Fibroblast of skin of right quadriceps (primary cell): Measurements from ENCODE around the gene AP3B1.

Experiments used
- DNase-seq: peaks from one replicate; pipeline ENCODE4 v3.0.0-alpha.2; 2013

AP3B1 gene

DNA sequence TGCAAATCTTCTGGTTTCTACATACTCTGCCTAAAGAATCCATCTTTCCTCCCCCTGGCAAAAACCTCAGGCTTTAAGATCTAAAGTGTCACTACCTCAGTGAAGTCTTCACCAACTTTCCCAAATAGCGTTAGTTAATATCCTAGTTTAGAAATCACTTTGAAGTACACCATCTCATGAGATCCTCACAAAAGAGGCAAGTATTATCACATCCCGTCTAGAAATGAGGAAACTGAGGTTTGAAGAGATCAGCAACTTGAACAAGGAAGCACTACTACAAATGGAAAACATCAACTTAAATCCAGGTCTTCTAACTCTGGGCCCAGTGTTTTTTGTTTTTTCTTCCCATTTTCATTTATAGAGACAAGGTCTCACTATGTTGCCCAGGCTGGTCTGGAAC is 4.6 kb downstream of the AP3B1 start:
- no peak for DNase-seq

DNA sequence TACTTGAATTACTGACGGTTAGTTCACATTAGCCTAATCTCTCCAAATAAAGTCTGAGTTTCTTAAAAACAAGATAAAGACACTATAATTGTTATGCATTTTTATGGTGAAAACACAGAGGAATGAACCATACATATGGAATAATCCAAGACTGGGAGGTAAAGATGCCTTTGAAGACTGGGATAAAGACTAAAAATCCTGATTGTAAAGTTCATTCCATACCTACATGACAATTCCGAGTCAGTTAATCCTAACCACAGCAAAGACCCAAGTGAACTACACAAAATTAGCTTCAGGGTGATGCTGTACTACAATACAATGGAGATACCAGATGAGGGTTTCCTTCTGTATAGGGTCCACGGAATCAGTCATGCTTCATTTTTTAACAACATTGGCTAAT is 6.3 kb downstream of the AP3B1 start:
- DNase-seq = peak; percentile 9

DNA sequence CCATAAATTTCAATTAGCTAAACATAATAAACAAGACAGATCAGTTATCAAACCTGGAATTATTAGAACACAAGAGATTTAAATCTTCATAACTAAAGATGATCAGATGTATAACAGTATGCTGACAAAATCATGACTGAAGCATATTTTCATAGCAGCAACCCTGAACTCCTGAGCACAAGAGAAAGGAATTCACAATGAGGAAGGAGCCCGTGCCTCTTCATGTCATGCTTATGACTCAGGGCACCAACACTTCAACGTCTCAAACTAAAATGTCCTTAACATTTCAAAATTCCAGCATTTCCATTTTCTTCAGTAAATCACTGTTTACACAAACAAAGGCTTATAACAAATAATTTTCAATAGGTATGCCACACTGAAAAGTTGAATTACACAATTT is 6.7 kb downstream of the AP3B1 start:
- peak; percentile 80 for DNase-seq

DNA sequence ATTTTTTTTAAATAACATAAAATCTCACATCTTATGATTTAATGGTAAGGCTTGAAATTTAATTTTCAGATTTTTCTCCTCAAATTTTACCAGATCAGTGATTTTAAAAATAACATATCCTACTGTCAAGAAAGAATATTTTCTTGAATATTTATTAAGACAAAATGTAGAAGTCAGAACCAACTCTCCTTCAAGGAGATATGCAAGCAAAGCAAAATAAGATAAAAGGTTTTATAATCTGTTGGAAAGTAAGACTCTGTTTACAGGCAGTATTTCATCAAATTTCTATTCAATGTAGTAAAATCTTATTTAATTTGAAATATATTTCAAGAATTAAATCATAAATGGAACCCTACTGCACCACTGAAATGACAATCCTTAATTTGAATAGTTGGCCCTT is 7.3 kb downstream of the AP3B1 start:
- DNase-seq = no peak

DNA sequence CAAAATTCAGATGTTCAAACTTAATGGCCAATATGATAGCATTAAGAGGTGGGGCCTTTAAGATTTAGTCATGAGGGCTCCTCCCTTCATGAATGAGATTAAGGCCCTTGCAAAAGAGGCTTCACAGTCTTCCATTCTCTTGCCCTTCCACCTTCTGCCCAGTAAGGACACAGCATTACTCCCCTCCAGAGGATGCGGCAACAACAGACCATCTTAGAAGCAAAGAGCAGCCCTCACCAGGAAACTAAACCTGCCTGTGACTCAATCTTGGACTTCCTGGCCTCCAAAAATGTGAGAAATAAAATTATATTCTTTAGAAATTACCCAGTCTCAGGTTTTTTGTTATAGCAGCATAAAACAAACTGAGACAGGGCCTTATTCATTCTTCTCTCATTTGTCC is 8.2 kb downstream of the AP3B1 start:
- DNase-seq = no peak

DNA sequence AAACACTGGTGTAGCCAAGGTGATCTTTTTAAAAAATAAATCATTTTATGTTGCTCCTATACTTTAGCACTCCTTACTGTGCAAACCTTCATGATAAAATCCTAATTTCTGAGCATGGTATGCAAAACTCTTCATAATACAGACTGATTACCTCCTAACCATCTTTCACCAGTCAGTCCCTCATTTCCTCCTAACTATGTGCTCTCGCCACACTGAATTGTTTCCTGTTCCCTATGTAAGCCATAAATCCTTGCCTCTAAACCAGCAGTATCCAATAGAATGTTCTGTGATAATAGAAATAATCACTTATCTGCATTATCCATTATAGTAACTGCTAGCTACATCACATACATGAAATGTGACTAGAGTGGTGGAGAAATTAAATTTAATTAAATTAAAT is 10.7 kb downstream of the AP3B1 start:
- no peak for DNase-seq

DNA sequence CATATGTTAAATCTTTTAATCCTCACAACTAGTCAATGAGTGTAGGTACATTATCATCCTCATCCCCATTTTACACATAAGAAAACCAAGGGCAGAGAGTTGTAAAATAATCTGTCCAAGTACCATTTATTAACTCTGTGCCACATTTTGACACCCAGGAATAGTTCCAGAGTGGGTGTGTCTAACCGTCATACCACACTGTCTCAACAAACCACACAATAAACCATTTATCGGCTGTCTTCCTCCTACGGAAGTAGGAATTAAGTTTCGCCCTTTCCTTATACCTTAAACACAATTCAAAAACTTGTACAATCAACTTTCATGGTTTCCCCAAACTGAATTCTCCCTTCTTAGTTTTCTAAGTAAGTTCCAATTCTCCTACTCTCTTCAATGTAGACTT is 11.4 kb downstream of the AP3B1 start:
- no peak for DNase-seq

DNA sequence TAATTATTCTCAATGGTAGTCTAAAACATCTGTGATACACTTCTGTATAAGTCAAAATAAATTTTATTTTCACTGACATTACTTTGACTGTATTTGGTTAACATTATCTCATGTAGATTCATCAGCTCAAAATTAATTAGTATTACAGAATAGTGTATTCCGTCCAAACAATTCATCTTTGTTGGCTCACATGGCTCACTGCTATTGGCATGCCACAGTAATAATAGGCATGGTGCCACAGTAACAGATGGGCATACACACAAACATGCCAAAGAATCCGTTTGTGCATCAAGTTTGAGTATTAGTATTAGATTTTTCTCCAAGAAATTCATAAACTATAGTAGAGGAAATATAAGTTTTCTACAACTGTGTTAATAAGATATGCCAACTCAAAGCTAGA is 14.2 kb downstream of the AP3B1 start:
- no peak for DNase-seq

DNA sequence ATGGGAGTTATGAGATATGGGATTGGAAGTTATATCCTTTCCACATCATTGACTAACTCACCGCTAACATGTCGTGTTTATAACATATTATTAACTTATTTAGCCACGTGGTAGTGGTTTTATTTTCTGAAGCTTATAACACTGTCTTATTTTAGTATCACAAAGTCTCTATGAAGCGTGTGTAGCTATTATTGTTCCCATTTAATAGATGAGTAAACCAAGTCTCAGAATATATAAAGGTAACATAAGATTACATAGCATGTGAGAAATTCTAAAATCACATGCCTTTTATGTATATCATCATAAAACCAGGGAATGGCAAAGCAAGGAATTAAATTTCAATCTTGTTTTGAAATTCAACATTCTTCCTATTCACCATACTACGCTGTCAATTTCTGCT is 15.3 kb downstream of the AP3B1 start:
- no peak for DNase-seq

DNA sequence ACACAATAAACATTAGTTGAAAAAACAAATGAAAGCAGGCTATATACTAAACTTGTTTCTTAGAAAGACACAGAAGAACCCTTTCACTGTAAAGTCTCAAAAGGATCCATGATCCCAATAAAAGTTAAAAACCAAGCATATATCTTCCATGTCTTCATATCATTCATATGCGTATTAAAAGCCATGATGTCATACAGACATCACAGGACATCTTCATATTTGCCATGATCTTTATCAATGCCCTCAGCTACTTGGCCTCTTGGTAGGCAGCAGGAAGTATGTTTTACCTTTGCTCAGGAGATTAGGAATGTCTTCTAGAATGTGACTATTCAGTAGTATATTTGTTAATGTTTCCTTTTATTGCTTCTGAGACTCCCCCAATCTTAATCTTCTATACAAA is 16.8 kb downstream of the AP3B1 start:
- DNase-seq = no peak

DNA sequence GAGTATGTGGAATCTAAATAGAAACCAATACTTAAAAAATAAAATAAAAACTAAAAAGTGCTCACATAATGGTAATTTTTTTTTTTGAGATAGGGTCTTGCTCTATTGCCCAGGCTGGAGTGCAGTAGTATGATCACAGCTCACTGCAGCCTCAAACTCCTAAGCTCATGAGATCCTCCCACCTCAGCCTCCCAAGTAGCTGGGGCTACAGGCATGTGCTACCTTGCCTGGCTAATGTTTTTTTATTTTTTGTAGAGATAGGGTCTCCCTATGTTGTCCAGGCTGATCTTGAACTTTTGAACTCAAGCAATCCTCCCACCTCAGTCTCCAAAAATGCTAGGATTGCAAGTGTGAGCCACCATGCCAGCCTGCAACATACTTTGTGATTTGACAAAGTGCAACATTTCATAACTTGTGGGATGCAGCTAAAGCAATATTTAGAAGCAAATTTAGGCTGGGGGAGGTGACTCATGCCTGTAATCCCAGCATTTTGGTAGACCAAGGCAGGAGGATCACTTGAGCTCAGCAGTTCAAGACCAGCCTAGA is 18.4 kb downstream of the AP3B1 start:
- DNase-seq = peak; percentile 31

DNA sequence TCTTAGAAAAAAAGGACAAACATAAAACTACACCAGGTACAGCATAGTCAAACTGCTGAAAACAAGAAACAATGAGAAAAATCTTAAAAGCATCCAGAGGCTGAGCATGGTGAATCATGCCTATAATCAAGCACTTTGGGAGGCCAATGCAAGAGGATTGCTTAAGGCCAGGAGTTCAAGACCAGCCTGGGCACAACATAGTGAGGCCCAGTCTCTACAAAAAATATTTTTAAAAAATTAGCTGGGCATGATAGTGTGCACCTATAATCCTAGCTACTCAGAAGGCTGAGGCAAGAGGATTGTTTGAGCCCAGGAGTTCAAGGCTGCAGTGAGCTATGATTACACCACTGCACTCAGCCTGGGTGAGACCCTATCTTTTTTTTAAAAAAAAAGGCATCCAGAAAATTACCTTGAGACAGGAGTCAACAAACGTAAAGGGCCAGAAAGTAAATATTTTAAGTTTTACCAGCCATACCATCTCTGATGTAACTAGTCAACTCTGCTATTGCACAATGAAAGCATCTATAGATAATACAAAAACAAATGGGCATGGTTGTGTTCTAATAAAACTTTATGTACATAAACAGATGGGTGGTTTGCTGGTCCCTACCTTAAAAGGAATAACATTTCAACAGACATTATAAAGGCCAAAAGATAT is 19.8 kb downstream of the AP3B1 start:
- DNase-seq = no peak

DNA sequence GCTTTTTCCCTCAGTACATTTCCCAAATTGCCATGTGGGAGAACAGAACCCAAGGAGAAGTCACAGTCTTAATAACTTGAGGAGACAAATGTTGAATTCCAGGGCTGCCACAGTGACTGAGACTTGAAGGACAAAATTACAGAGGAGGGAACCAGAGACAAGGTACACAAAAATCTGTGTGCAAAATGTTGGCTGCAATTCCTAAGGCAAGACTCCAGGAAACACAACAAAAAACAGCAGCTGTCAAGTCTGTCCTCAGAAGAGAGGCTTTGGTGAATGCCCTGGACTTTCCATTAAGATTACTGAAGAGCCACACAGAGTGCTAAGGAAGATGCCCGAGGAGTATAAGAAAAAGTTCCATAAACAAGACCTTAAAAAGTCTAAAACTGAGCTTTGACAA is 21.1 kb downstream of the AP3B1 start:
- no peak for DNase-seq

DNA sequence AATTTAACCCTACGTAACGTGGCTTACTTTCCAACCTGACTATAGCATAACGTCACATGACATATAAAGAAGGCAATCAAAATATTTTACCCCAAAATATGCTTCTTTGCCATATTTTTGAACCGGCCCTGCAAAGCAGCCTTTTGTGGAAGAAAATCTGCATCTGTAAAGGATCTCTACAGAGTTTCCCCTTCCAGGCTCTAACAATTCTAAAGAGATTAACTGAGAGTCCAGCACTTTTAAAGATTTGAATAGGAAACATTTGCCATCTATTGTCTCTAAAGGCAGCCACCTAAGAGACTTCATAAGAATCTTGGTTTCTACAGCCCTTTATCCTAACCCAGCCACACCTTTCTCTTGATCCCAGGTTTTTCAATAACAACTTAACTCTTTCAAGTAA is 22.7 kb downstream of the AP3B1 start:
- DNase-seq = no peak

DNA sequence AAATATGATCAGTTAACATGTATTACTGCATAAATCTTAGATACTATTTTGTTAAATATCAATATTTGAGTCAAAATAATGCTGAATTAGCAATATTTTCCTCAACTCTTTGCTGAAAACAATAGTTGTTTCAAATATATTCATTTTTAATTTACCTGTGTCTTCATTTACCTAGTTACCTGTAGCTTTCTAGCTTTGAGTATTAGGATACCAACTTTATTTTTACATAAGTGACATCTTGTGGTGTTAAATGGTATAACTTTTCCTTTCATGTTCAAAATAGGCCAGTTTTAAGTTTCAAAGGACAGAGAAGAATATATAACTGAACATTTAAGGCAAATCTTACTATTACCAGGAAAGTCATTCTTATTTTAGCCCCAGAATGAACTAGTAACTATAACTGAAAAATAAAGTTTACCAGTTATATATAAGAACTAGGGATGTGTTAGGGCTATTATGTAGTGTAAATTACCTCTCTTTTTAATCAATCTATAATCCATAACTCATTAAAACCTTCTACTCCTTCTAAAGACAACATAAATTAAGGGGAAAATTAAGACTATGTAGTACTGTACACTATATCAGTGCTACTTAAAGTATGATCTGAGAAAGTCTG is 25.3 kb downstream of the AP3B1 start:
- no peak for DNase-seq

DNA sequence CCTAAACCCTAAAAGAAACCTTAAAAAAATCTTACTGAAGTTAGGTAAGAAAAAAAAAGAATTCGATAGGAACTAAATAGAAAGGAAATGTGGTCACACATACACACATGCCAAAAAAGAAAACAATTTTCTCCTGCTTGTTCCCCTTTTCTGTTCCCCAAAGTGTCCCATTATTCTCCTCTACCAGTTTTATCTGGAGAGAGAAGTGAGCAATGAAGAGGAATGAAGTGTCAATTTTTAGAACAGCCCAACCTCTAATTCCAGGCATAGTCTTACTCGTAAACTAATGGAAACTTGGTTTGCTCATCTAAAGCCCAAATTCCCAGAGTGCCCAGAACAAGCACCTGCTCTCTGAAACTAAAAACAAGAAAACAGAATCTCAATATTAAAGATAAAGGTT is 26.1 kb downstream of the AP3B1 start:
- DNase-seq = no peak

DNA sequence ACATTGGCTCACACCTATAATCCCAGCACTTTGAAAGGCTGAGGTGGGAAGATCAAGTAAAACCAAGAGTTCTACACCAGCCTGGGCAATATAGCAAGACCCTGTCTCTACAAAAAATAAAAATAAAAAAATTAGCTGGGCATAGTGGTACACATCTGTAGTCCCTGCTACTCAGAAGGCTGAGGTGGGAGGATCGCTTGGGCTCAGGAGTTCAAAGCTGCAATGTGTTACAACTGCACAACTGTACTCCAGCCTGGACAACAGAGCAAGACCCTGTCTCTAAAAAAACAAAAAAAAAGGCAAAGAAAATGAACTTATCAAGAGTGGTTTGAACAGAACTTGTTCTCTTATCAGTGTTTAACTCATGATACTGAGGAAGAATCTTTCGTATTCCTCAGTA is 29.3 kb downstream of the AP3B1 start:
- no peak for DNase-seq

DNA sequence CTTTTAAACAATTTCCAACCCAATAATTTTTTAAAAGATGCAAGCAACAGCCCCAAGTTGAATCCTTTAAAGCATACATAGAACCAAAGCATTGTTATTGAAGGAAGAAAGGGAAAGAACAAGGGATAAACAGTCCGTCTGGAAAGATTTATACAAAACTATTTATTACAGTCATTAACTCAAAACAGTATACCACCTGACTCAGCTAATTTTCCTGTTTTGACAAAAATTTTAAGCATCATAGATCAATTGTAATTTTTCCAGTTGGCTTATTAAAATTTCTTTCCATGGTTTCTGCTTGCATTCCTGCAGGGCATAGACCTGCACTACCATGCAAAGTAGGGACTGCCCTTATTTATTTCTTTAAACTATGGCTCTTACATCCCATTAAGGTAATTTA is 29.9 kb downstream of the AP3B1 start:
- DNase-seq = no peak

DNA sequence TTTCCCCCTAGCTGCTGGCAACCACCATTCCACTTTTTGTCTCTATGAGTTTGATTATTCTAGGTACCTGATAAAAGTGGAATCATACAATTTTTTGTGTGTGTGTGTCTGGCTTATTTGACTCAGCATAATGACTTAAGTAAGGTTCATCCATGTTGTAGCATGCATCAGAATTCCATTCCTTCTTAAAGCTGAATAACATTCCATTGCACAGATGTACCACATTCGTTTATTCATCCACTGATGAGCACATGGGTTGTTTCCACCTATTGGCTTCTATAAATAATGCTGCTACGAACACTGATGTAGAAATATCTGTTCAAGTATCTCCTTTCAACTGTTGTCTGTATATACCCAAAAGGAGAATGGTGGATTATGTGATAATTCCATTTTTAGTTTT is 33.7 kb downstream of the AP3B1 start:
- DNase-seq = no peak

DNA sequence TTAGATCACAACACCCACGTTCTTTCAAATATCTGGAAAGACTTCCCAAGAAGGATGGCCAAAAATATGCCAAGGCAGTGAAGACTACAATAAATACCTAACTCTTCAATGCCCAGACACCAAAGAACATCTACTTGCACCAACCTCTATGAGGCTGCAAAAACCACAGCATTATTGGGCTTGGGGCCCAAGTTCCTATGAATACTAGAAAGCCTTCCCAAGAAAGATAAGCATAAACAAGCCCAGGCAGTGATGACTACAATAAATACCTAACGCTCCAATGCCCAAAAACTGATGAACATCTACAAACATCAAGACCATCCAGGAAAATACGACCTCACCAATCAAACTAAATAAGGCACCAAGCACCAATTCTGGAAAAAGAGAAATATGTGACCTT is 41.3 kb downstream of the AP3B1 start:
- DNase-seq = no peak

DNA sequence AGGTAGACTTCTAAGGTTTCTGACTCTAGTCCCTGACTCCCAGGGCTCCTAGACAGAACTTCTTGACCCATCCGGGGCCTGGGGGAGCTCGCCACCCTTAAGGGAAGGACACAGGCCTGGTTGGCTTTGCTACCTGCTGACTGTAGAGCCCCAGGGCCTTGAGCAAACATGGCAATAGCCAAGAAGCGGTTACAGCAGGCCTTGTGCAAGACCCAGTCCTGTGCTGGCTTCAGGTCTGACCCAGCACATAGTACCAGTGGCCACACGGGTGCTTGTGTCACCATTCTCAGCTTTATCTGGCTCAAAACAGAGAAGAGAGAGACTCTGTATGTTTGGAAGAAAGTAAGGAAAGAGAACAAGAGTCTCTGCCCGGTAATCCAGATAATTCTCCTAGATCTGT is 41.8 kb downstream of the AP3B1 start:
- no peak for DNase-seq

DNA sequence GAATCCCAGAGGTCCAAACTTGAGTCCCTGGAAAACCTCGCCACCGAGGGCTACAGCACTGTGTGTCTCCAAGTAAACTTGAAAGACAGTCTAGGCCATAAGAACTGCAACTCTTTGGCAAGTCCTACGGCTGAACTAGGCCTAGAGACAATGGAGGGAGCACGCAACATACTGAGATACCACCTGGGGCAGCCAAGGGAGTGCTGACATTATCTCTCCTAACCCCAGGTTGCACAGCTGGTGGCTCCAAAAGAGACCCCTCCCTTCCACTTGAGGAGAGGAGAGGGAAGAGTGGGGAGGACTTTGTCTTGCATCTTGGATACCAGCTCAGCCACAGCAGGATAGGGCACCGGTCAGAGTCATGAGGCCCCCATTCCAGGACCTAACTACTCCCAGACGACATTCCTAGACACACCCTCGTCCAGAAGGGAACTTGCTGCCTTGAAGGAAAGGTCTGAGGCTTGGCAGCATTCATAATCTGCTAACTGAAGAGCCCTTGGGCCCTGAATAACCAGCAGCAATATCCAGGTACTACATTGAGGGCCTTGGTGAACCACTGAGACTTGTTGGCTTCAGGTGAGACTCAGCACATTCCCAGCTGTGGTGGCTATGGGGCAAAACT is 42.7 kb downstream of the AP3B1 start:
- no peak for DNase-seq

DNA sequence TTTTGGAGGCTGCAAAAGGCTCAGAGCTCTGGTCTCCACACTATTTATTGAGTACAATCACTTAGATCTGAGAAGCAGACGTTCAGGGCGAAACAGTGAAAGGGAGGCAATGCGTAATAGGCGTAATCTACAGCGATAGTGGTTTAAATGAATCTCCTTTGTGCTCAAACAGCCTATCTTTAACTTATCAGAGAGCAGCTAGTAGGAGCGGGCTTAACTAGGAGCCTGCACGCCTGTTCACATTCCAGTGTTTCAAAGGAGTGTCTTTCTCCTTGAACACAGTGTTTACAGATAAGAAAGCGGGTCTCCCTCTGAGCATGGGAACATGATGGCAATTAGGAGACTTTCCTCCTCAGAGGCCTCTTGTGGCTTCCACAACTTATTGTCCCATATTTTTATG is 49.4 kb downstream of the AP3B1 start:
- no peak for DNase-seq

DNA sequence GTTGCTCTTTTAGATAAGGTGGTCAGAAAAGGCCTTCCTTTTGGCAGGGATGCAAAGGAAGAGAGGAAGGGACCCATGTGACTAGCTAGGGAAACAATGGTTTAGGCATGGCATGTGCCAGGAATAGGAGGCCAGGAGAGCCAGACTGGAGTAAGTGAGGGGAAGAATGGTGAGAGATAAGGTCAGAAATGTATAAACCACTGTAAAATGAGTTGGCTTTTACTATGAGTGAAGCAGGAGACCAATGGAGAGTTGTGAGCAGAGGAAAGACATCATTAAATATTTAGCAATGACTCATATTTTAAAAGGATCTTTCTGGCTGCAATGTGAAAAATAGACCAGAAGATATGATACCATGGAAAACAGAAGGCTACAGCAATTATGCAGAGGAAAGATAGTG is 50.9 kb downstream of the AP3B1 start:
- peak; percentile 63 for DNase-seq

DNA sequence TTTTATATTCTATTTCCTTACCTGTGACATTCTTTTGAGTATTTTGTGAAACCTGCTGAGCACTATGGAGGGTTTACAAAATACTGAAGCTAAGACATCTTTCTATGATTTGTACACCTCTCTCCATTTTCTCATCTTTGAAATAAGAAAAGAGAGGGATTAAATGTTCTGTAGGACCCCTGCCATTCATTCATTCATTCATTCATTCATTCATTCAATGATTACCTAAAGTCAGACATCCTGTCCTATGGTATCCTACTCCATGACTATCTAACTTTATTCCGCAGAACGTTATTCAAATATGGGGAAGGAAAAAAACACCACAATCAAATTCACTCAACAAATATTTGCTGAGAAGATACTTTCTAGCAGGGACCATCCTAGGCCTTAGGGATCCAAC is 51.4 kb downstream of the AP3B1 start:
- DNase-seq = no peak
